Stimulated activated CD4-positive, alpha-beta T cell treated with anti-CD3 and anti-CD28 coated beads, Interleukin-2, amount 100 ng/mL, for 48 hours (primary cell): ENCODE measurements around the gene TMC7.

Experiments
- DNase-seq, 2 donors: peaks; one replicate each; pipeline ENCODE4 v3.0.0-alpha.2; 2020

The TMC7 gene

DNA sequence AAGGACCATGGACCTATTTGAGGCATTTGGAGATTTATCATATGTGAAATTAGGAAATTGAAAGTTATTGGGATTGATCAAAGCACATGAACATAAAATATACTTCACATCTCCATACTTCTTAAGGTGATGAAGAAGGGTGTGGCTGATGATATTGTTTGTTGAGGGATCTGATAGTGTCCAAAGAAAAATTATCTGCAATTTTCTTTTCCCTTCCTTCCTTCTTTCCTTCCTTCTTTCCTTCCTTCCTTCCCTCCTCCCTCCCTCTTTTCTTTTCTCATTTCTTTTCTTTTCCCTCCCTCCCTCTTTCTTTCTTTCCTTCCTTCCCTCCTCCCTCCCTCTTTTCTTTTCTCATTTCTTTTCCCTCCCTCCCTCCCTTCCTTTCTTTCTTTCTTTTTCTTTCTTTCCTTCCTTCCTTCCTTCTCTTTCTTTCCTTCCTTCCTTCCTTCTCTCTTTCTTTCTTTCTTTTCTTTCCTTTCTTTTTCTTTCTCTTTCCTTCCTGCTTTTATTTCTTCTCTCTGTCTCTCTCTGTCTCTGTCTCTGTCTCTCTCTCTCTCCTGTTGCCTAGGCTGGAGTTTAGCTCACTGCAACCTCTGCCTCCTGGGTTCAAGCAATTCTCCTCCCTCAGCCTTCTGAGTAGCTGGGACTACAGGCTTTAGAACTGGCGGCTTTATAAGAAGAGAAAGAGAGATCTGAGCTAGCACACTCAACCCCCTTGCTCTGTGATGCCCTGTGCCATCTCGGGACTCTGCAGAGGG lies 109.1 kb downstream of the TMC7 start:
- no peak for DNase-seq

DNA sequence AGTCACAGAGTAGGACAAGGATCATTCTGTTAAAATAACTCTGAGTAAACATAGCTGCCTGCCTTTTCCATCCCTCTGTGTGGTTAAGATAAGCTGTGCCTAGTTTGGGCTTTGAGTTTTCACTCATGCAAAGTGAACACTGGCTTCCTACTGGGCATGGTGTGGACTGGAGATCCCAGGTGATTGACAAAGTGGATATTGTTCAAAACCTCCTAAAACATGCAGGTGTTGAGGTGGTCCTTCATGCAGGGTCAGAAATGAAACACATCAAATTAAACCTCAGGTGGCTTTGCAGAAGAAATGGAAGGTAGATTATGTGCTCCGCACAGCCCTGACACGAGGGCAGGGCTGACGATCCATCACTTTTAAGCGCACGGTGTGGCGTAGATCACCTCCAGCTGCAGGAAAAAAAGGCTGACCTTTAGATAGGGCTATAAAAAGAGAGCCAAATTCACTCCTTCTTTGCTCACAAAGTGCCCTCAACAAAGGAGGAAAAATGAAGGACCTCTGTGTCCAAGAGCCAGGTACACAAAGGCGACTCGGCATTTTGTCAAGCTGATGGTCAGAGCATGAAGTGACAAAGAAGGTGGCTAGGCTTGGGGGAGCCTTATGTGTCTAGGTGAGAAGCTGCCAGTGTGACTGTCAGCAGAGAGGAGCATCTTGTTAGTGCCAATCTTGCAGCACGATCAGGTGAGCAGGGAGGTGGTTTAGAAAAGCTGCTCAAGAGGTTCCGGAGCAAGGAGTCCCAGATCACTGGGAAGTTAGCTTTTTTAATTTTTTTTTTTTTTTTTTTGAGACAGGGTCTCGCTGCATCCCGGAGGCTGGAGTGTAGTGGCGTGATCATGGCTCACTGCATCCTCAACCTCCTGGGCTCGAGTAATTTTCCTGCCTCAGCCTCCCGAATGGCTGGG lies 110.2 kb downstream of the TMC7 start:
- no peak for DNase-seq

DNA sequence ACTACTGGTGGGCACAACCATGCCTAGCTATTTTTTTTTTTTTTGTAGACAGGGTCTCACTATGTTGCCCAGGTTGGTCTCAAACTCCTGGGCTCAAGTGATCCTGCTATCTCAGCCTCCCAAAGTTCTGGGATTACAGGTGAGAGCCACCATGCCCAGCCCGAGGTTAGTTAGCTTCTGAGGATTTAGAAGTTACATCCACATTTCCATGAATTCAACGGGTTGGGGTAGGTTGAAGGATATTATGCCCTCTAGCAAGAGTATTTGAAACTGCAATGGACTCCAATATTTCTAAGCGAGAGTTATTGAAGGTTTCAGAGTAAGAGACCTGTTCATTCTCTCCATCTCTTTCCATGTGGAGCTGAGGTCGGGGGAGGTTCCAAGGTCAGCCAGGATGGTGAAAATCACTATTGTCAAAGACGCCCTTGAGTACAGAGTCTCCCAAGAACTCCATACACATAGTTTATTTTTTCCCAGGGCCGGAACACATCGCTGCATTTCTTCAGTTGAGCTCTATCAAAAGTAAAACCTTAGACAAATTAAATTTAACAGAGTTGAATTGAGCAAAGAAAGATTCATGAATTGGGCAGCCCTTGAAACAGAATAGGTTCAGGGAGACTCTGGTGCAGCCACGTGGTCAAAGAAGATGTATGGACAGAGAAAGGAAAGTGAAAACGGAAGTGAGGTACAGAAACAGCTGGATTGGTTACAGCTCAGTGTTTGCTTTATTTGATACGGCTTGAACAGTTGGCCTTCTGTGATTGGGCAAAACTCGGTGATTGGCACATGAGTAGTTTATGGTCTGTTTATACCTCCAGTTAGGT lies 111.0 kb downstream of the TMC7 start:
- no peak for DNase-seq

DNA sequence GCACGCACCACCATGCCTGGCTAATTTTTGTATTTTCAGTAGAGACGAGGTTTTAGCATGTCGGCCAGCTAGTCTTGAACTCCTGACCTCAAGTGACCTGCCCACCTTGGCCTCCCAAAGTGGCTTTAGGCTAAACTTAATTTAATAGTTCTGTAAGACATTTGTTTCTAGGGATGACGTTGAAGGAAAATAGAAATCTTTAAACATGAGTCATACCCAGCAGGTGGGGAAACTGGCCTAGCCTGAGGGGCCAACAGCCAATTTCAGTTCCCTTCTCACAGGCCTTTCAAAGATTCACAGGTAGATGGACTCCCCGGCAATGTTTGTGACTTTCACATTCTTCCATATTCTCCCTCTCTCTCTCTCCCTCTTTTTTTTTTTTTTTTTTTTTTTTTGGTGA lies 111.9 kb downstream of the TMC7 start:
- DNase-seq = no peak

DNA sequence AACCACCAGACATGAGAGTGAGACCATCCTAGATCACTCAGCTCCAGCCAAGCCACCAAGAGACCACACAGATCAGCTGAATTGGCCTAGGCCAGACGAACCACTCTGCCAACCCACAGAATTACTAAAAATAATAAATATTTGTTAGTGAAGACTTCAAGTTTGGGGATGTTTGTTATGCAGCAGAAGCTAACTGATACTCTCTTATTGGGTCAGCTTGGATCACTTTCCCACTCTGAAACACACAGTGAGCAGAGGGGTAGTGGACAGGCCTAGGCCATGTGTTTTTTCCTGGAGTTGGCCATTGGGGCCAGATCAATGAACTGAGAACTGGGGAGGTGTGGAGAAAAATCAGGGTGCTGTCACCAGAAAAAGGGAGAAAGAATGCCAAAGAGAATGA lies 114.4 kb downstream of the TMC7 start:
- no peak for DNase-seq

DNA sequence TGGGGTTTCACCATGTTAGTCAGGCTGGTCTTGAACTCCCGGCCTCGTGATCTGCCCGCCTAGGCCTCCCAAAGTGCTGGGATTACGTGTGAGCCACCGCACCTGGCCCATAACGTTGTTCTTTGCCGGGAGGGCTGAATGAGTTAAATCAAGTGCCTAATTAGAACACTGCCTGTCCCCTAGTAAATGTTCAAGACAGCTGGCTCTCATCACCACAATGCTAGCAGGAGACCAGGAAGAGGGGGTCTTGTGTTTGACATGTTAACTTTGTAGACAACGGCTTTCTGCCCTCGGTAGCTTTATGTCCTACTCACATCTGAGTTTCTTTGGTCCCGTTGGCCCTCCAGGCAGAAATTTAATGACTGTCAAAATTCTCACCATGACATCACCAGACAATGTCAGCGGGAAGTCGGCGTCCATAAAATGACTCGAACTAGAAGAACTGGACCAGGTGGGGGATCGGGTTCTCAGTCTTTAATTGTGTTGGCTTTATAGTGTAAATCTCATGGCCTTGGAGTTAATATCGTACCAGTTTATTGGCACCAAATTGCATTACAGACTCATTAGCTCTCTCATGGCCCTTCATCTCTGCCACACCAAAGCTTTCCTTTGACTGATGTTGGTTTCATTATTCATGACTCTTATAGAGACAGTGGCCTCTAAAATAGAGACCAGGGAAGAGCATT lies 118.6 kb downstream of the TMC7 start:
- DNase-seq = no peak

DNA sequence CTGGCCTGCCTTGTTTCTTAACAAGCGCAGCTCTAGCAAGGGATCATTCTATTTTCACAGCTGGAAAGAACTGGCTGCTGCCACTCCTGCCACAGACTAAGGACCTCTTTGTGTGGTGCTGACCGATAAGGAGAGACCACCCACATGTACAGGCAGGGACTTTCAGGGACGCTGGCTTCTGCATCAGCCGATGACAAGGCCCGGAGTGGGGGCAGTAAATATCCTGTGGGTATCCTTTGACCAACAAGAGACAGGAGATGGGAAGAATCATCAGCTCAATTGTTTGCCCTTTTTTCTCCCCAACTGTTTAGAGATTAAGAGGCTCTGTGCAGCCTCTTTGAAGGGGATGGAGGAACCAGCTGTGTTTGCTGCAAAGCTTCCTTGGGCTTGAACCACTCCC lies 120.9 kb downstream of the TMC7 start:
- DNase-seq = no peak

DNA sequence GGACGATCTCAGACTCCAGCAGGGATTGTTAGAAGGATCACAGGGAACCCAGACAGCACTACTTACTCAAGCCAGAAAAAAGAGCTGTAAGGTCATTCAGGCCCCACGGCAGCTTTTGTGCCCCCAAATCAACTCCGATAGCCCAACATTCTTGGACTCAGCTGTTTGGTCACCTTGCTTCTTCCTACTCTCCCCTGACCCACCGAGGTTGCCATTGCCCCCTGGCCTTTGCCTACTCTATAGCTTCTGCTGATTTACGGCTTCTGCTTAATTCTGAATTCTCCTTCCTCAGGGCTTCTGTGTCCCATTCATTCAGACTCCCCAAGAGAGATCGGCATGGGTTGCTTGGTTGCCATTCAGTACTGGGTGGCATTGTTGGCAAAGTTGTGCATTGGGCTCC lies 121.4 kb downstream of the TMC7 start:
- DNase-seq = no peak

DNA sequence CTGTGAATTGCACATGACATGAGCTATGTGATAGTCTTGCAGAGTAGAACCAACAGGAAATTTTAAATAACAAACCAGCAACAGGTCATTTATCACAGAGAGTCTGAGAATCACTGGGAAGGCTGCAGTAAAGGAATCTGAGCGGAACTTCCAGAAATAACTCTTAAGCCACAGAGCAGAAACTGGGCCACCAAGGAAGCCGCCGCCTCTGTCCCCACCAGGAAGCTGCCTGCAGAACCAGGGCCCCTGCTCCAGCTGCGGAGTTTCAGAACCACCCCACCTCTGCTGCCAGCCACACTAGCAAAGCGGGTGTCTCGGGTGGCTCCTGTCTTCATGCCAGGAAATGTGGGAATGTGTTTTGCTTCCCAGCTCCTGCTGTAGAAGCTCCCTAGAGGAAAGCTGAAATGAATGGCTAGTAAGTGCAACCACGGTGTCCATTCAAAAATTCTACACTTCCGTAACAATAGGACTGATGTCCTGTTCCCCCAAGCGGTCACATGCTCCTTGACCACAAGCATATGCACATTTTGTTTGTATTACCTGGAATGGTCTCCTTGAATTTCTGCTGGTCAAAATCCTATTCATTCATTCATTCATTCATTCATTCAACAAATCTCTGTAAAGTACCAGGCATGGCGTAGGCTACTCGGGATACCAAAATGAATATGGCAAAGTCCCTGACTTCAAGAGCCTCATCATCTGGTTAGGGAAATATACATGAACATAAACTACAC lies 122.3 kb downstream of the TMC7 start:
- no peak for DNase-seq

DNA sequence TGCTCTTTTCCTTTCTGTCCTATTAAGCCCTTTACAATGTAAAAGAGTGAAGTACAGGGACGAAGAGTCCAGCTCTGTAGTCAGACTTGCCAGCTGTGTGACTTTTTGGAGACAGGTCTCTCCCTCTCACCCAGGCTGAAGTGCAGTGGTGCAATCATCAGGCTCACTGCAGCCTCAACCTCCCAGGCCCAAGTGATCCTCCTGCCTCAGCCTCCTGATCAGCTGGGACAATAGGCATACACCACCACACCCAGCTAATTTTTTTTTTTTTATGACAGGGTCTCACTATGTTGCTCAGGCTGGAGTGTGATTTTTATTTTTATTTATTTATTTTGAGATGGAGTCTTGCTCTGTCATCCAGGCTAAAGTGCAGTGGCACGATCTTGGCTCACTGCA lies 122.9 kb downstream of the TMC7 start:
- DNase-seq = no peak

DNA sequence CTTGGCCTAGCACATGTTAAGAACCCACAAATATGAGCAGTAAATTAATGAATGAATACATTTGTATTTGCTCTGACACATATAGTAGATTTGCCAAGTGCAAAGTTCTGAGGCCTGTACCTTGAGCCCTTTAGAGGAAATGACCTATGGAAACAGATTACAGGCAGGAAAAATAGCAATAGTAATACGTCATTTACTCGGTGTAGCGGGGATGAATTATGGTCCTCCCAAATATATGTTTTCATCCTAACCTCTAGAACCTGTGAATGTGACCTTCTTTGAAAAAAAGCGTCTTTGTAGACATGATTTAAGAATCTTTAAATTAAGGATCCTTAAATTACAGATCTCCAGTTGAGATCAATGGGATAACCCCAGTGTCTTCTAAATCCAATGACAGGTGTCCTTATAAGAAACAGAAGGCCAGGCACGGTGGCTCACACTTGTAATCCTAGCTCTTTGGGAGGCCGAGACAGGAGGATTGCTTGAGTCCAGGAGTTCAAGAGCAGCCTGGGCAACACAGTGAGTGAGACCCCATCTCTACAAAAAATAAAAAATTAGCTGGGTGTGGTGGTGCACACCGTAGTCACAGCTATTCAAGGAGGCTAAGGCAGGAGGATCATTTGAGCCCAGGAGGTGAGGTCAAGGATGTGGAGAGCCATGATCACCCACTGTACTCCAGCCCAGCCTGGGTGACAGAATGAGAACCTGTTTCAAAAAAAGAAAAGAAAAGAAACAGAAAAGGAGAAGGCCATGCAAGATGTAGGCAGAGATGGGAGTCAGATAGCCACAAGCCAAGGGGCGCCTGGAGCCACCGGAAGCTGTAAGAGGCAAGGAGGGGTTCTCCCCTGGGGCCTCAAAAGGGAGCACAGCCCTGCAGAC lies 124.9 kb downstream of the TMC7 start:
- DNase-seq = no peak

DNA sequence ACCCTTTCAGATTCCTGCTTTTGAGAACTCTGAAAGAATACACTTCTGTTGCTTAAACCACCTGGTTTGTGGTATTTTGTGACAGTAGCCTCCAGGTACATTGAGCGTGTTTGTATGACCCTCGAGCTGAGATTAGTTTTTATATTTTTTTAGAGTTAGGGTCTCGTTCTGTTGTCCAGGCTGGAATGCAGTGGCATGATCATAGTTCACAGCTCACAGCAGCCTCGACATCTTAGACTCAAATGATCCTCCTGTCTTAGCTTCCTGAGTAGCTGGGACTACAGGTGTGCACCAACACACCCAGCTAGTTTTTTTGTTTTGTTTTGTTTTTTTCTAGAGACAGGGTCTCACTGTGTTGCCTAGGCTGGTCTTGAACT lies 125.5 kb downstream of the TMC7 start:
- DNase-seq = no peak

DNA sequence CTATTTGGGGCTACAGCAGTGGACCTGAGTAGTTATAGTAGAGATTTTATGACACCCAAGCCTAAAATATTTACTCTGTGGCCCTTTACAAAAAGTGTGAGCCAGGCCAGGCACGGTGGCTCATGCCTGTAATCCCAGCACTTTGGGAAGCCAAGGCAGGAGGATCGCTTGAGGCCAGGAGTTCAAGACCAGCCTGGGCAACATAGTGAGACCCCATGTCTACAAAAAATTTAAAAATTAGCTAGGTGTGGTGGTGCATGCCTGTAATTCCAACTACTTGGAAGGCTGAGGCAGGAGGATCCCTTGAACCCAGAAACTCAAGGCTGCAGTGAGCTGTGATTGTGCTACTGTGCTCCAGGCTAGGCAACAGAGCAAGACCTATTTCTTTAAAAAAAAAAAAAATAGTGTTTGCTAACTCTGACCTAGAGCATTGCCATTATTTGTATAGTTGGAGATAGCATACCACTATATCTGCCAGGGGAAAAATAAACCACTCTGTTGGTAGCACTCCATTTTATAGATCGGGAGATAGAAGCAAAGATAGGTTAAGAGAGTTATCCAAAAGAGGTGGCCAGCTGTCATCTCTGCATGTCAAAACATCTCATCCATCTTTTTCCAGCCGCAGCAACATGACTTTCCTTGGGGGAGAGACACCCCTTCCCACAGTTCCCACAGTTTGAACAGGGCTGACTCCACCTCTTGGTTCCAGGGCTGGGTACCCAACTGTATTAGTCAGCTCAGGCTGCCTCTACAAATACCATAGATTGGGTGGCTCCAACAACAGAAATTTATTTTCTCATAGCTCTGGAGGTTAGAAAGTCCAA lies 127.0 kb downstream of the TMC7 start:
- no peak for DNase-seq

DNA sequence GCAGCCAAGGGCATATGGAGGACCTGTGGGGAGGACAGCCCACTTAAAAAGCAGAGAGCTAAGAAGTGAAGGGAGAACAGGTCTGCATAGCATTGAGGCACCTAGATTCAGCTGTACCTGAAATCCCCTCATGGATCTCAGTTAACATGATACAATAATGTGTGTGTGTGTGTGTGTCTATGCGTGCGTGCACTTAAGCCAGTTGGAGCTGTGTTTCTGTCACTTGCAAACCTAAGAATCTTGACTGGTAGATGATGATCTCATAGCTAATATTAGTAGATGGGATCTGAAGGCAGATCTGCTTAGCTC lies 128.3 kb downstream of the TMC7 start:
- DNase-seq = no peak
